Liver (tissue), 3 donors: ENCODE measurements around the gene TSPAN31.

Source experiments
- CTCF ChIP-seq: fragments of 150-350 bp; IDR thresholded peaks from 2 replicates; pipeline ENCODE4 v1.5.1; 2017; ENCODE audit warnings: improper control_type of control experiment, low read depth, low read length; ENCODE audit not compliant: missing input control
- EGR1 ChIP-seq, 2 donors: IDR thresholded peaks; 2 replicates each; pipeline ENCODE4 v1.6.1; 2016 to 2018; ENCODE audit warnings: antibody characterized with exemption in 2 of 2, low read depth in 2 of 2
- FOXA1 ChIP-seq: IDR thresholded peaks from 2 replicates; pipeline ENCODE4 v1.6.1; 2016; ENCODE audit warnings: antibody characterized with exemption
- JUND ChIP-seq, 2 donors: IDR thresholded peaks; 2 replicates each; pipeline ENCODE4 v1.6.1; 2016; ENCODE audit warnings: antibody characterized with exemption in 2 of 2
- MAX ChIP-seq: IDR thresholded peaks from 2 replicates; pipeline ENCODE4 v1.6.1; 2016; ENCODE audit warnings: antibody characterized with exemption
- NR2F2 ChIP-seq: IDR thresholded peaks from 2 replicates; pipeline ENCODE4 v1.6.1; 2016; ENCODE audit warnings: antibody characterized with exemption
- REST ChIP-seq: IDR thresholded peaks from 2 replicates; pipeline ENCODE4 v1.6.1; 2016; ENCODE audit warnings: antibody characterized with exemption, mild to moderate bottlenecking
- RXRA ChIP-seq, 2 donors: IDR thresholded peaks; 2 replicates each; pipeline ENCODE4 v1.6.1; 2017 to 2018; ENCODE audit warnings: antibody characterized with exemption in 2 of 2, mild to moderate bottlenecking in 1 of 2
- TAF1 ChIP-seq: conservative IDR thresholded peaks from 2 replicates; pipeline ENCODE4 v1.6.1; 2016; ENCODE audit warnings: antibody characterized with exemption, mild to moderate bottlenecking
- YY1 ChIP-seq: IDR thresholded peaks from 2 replicates; pipeline ENCODE4 v1.6.1; 2016; ENCODE audit warnings: antibody characterized with exemption, mild to moderate bottlenecking
- ZBTB33 ChIP-seq: IDR thresholded peaks from 2 replicates; pipeline ENCODE4 v1.6.1; 2016; ENCODE audit warnings: antibody characterized with exemption
- donor health status: healthy.
- donor health status: healthy.

- no peak for TF ChIP-seq NR2F2
- no peak for TF ChIP-seq CTCF
- TF ChIP-seq YY1 = no peak
- no peak for TF ChIP-seq MAX
- no peak for TF ChIP-seq TAF1
- no peak for TF ChIP-seq ZBTB33
- no peak for TF ChIP-seq REST
- TF ChIP-seq JUND (IDR thresholded peaks at IDR 0.05) = no peak
- no peak for TF ChIP-seq EGR1 (IDR thresholded peaks at IDR 0.05; ENCODE audit: low read depth in 2 of 2)
- TF ChIP-seq RXRA (IDR thresholded peaks at IDR 0.05) = no peak
- no peak for TF ChIP-seq FOXA1
These were observed 28.5 kb upstream of the TSPAN31 start for GRCh38 chr12:57716305-57716704.
